Measurements from ENCODE around the gene ABLIM2. TPM values are rescaled to one million over a fixed set of nuclear protein-coding genes. Genes with fewer than 3 reads are reported as not detected.

Gene ABLIM2
- total and polyA plus RNA-seq, 2 experiments from 2014 or later = 1.5 to 4.3 TPM

- DNase-seq (ENCODE audit: low spot score) (peak; percentile 51), ATAC-seq (peak; percentile 52)
- no peak for TF ChIP-seq REST (IDR thresholded peaks at IDR 0.05; ENCODE audit: unreplicated experiment)
- no peak for TF ChIP-seq EZH2phosphoT487 (IDR thresholded peaks at IDR 0.05; ENCODE audit: unreplicated experiment)
- TF ChIP-seq POLR2AphosphoS5 (IDR thresholded peaks at IDR 0.05; ENCODE audit: low read depth) = no peak
- TF ChIP-seq CREB1 (CRISPR knock-in tag; IDR thresholded peaks at IDR 0.05; ENCODE audit: low read depth) = no peak
- TF ChIP-seq, protein P1, sequence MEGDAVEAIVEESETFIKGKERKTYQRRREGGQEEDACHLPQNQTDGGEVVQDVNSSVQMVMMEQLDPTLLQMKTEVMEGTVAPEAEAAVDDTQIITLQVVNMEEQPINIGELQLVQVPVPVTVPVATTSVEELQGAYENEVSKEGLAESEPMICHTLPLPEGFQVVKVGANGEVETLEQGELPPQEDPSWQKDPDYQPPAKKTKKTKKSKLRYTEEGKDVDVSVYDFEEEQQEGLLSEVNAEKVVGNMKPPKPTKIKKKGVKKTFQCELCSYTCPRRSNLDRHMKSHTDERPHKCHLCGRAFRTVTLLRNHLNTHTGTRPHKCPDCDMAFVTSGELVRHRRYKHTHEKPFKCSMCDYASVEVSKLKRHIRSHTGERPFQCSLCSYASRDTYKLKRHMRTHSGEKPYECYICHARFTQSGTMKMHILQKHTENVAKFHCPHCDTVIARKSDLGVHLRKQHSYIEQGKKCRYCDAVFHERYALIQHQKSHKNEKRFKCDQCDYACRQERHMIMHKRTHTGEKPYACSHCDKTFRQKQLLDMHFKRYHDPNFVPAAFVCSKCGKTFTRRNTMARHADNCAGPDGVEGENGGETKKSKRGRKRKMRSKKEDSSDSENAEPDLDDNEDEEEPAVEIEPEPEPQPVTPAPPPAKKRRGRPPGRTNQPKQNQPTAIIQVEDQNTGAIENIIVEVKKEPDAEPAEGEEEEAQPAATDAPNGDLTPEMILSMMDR (conservative IDR thresholded peaks at IDR 0.05; ENCODE audit: low read depth in 2 of 2) = no peak
- no peak for TF ChIP-seq EZH2 (IDR thresholded peaks at IDR 0.05; ENCODE audit: low read depth, unreplicated experiment)
- TF ChIP-seq, protein P2, sequence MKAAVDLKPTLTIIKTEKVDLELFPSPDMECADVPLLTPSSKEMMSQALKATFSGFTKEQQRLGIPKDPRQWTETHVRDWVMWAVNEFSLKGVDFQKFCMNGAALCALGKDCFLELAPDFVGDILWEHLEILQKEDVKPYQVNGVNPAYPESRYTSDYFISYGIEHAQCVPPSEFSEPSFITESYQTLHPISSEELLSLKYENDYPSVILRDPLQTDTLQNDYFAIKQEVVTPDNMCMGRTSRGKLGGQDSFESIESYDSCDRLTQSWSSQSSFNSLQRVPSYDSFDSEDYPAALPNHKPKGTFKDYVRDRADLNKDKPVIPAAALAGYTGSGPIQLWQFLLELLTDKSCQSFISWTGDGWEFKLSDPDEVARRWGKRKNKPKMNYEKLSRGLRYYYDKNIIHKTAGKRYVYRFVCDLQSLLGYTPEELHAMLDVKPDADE (IDR thresholded peaks at IDR 0.05) = no peak
- no peak for TF ChIP-seq JUNB (IDR thresholded peaks at IDR 0.05; ENCODE audit: unreplicated experiment)
- TF ChIP-seq ZNF114 (CRISPR knock-in tag; IDR thresholded peaks at IDR 0.05) = no peak
- H3K36me3 ChIP-seq (ENCODE audit: insufficient read depth) = no peaks in the 10 kb centered on the region
- peaks cover 4% of the 10 kb centered on the region; the same call in 1 of the 2 replicates for H3F3A ChIP-seq (replicated peaks; ENCODE audit: low read depth)
- Mint-ChIP-seq H3K27ac (peak overlapping the region; percentile 49; the same call in 1 of the 2 replicates), H3K4me1 (peaks cover 27% of the 10 kb centered on the region), H3K4me3 (no peak overlapping the region; the same call in 2 of the 3 replicates), H3K27me3 (ENCODE audit: insufficient read depth, low read depth, poor library complexity) (peaks cover 12% of the 10 kb centered on the region), H3K9me3 (peaks cover 7% of the 10 kb centered on the region; the same call in 2 of the 3 replicates), H3K36me3 (ENCODE audit: low read depth) (peaks cover 5% of the 10 kb centered on the region)
- H3K4me2 ChIP-seq = peak overlapping the region; percentile 6; the same call in 1 of the 2 replicates
- peaks cover 22% of the 10 kb centered on the region for H3K4me1 ChIP-seq (ENCODE audit: insufficient read depth)
- no peaks in the 10 kb centered on the region for H3K9me2 ChIP-seq (ENCODE audit: insufficient read depth)
- no peak overlapping the region for H3K4me3 ChIP-seq
- H3K79me2 ChIP-seq (replicated peaks; ENCODE audit: insufficient read depth) = no peaks in the 10 kb centered on the region
- H3K27me3 ChIP-seq (ENCODE audit: insufficient read depth) = no peaks in the 10 kb centered on the region
- H3K27ac ChIP-seq (ENCODE audit: low read depth) = peak overlapping the region; percentile 86
- no peaks in the 10 kb centered on the region for H4K20me1 ChIP-seq (replicated peaks; ENCODE audit: insufficient read depth)
- peak overlapping the region; percentile 1; the same call in 1 of the 2 replicates for H2AFZ ChIP-seq
Observed at GRCh38 chr4:7979652-7979968, 179.0 kb downstream of the ABLIM2 start.
